AG08396 (cell line): ENCODE measurements around the gene NBR1.
"Not testable (repeated sequence)": the region's sequence is repeated elsewhere in the genome, so short reads cannot be mapped to it uniquely, and the experiment has no call there.

ENCODE experiments used
- DNase-seq: peaks from one replicate; pipeline ENCODE4 v3.0.0; 2012; ENCODE audit warnings: low spot score, mixed read lengths

NBR1 gene

DNA sequence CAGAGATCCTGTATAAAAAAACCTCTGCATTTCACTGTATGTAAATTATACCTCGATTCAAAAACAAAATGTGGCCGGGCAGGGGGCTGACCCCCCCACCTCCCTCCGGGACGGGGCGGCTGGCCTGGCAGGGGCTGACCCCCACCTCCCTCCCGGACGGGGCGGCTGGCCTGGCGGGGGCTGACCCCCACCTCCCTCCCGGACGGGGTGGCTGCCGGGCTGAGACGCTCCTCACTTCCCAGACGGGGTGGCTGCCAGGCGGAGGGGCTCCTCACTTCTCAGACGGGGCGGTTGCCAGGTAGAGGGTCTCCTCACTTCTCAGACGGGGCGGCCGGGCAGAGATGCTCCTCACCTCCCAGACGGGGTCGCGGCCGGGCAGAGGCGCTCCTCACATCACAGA is 11.8 kb upstream of the NBR1 start:
- not testable (repeated sequence) for DNase-seq

DNA sequence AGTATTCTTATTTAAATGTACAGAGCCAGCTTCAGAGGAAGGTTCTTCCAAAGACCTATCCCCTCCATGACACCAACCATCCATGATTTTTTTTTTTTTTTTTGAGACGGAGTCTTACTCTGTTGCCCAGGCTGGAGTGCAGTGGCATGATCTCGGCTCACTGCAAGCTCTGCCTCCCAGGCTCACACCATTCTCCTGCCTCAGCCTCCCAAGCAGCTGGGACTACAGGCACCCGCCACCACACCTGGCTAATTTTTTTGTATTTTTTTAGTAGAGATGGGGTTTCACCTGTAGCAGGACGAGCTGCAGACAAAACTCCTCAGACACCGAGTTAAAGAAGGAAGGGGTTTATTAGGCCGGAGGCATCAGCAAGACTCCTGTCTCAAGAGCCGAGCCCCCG is 11.1 kb upstream of the NBR1 start:
- not testable (repeated sequence) for DNase-seq

DNA sequence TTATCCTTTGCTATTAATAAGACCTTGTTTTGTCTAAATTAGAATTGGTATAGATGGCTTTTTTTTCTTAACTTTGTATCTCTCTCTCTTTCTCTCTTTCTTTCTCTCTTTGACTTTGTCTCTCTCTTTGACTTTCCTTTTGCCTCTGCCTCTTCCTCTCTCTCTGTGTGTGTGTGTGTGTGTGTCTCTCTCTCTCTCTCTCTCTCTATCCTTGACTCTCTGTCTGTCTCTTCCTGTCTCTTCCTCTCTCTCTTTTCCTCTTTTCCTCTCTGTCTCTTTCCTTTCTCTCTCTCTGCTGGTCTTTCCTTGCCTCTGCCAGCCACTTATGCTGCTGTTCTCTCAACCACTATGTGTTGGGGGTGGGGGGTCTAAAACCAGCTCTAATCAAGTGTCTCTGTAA is 5.0 kb upstream of the NBR1 start:
- not testable (repeated sequence) for DNase-seq

DNA sequence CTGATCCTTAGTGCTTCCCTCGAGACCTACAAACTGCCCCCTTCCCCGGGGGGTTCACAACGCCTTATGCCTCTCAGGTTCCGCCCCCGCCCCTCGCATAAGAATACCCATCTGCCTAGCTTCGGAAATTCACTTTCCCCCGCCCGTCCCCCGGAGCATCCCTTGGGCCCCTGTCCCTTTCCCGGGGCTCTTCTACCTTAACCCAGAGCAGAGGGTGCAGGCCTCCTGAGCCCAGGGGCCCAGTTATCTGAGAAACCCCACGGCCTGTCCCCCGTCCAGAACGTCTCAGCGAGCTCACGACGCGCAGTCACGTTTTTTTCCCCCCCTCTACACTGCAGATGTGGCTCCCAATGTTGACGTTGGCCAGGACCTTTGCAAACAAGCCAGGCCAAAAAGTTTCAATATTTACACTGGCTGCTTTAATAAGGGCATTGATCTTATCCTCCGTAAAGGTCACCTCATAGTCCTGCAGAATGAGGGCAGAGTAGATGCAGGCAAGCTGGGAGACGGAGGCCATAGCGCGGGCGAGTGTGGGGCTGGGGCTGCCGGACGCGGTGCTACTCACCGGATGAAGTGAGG is 1.4 kb upstream of the NBR1 start:
- DNase-seq: peak; percentile 27

DNA sequence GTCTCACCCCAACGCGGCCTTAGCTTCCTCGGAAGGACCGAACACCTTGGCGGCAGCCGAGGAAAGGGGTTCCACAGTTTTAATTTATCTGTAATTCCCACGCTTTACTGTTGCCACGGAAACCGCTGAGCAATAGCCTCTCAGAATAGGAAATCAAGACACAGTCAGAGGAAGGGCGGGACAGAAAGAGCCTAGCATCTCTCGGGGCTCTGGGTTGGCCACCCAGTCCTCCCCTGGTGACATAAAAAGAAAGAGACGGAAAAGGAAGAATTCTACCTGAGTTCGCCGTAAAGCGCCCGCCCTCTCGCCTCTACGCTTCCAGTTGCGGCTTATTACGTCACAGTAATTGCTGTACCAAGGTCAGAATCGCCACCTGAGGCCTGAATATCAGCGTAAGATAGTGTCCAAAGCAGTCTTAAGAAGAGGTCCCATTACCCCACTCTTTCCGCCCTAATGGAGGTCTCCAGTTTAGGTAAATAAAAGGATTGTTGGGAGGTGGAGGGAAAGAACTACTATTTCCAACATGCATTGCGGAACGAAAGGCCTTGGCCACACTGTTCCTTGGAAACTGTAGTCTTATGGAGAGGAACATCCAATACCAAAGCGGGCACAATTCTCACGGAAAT is 761 bp upstream of the NBR1 start:
- DNase-seq: peak; percentile 94

DNA sequence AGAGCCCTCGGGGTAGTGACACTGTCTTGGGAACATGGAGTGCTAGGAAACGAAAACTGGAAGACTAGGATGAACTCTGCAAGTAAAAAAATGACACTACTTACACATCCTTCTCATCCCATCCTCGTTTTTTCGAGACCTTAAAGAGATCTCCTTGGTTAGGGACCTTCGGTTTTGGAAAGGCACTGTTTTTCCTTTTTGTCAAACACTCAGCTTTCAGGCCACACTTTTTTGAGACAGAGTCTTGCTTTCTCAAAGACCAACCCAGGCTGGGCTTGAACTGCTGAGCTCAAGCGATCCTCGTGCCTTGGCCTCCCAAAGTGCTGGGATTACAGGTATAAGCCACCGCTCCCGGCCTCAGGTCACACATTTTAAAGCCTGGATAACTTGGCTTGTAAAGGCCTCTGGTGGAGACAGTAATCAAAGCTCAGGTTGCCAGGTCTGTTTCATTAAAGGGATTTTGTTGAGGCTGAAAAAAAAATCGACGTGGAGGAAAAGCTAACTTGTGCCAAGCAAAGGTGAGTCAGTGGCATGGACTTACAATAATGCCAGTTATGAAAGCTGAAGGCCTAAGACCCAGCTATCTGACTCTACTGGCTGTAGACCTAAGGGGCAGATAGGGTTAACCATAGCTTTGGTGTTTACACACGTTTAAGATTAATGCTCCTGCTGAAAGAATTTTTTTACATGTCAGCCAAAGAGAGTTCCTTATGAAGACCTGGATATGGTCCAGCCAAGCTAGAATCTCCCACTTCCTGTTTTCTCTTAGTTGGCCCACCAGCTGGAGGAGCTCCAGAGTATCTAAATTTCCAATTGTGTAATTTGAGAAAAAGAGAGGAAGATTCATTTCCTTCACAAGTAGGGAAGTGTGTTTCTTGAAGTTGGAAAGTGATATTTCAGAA is 823 bp downstream of the NBR1 start:
- peak; percentile 66 for DNase-seq

DNA sequence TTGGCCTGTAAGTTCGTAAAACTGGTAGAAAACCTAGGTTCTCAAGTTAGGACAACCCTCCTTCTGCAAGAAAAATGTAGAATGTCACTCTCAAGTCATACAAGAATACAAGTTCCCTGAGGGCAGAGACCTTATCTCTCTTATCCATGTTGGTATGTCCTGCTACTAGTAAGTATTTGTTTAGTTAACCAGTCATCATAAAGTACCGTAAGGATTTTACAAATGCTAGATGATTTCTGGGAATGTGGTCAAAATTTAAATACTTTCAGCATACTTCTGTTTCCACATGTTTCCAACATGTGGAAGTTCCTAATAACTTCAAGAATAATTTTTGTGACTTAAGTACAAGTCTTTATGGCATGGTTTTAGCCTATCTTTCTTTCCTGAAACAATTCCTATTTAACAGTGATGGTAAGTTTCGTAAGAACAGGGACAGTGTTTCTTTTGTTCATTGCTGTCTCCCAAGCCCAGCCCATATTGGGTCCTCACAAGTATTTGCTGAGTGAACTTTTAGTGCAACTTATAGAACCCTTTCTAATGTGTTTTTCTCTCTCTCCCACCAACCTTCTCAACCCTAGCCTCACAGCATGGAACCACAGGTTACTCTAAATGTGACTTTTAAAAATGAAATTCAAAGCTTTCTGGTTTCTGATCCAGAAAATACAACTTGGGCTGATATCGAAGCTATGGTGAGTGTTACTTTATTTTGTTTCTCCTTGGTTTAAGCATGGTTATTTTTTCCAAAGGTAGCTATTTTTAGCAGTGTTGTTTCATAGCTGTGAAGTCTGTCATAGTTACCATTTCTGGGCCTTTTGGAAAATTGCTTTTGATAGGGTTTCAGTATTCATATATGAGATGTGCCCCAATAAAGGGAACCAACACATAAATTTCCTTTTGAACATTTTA is 4.5 kb downstream of the NBR1 start:
- DNase-seq: no peak

DNA sequence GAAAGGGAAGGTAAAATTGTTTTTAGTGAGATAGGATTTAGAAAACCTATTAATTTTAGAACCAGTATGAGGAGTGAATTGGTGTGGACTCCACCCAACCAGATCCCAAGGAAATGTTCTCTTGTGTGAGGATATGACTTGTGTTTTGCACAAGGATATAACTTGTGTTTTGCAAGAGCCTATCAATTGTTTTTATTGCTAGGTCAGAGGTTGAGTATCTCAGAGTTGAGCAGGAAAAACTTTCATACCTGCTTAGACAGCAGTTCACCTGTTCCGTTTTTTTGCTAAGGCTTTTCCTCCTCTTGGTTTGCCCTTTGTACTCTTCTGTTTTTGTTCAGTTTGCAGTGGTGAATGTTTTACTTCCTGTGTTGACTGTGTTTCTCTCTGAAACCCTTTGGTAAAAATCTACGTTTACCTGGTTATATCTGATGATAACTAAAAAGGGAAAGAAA is 5.1 kb downstream of the NBR1 start:
- no peak for DNase-seq

DNA sequence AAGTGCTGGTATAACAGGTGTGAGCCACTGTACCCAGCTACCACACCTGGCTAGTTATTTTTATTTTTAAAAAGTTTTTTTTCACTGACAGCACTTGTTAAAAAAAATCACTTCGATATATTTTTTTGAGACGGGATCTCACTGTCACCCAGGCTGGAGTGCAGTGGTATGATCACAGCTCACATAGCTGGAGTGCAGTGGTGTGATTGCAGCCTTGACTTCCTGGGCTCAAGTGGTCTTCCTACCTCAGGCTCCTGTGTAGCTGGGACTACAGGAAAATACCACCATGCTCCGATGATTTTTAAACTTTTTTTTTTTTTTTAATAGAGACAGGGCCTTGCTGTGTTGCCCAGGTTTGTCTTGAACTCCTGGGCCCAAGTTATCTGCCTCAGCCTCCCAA is 12.9 kb downstream of the NBR1 start:
- no peak for DNase-seq

DNA sequence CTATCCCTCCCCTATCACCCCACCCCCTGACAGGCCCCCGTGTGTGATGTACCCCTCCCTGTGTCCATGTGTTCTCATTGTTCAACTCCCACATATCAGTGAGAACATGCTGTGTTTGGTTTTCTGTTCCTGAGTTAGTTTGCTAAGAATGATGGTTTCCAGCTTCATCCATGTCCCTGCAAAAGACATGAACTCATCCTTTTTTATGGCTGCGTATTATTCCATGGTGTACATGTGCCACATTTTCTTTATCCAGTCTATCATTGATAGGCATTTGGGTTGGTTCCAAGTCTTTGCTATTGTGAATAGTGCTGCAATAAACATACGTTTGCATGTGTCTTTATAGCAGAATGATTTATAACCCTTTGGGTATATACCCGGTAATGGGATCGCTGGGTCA is 15.6 kb downstream of the NBR1 start:
- not testable (repeated sequence) for DNase-seq

DNA sequence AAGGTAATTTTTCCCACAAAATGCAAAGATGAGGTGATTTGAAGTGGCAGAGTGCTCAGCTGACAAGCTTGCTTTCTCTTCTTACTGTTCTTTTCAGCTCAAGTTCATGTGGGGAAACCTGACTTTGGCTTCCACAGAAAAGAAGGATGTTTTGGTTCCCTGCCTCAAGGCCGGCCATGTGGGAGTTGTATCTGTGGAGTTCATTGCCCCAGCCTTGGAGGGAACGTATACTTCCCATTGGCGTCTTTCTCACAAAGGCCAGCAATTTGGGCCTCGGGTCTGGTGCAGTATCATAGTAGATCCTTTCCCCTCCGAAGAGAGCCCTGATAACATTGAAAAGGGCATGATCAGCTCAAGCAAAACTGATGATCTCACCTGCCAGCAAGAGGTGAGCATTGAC is 22.2 kb downstream of the NBR1 start:
- no peak for DNase-seq

DNA sequence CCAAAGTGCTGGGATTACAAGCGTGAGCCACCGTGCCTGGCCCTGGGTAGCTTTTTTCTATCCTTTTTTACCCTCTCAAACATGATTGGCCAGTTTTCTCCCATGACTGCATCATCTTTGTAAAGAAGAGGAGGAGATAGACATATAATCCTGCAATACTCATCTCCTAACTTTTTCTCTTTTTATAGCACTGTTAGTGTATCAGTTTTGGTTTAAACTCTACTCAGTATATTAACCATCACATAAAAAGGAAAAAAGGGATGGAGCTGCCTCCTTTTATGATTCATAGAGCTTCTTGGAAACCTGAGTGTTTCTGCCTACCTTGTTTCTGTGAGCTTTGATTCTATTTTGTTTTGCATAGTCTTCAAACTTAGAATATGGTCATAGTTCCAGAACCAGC is 28.6 kb downstream of the NBR1 start:
- DNase-seq: no peak

DNA sequence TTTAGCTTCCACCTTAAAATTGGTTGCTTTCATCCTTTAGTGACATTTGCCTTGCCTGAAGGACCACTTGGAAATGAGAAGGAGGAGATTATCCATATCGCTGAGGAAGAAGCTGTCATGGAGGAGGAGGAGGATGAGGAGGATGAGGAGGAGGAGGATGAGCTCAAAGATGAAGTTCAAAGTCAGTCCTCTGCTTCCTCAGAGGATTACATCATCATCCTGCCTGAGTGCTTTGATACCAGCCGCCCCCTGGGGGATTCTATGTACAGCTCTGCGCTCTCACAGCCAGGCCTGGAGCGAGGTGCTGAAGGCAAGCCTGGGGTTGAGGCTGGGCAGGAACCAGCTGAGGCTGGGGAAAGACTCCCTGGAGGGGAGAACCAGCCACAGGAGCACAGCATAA is 29.1 kb downstream of the NBR1 start:
- no peak for DNase-seq

DNA sequence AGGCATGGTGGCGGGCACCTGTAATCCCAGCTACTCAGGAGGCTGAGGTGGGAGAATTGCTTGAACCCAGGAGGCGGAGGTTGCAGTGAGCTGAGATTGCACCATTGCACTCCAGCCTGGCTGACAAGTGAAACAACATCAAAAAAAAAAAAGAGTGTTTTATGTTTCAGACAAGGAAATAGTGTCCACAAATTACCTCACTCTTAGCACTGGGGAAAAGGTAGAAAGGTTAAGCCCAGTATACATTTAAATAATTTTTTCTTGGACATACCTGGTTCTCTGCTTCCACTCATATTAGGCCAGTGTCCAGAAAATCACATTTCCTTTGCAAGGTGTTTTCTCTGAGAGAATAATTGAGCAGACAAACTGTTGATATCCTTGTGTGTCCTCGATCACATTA is 32.0 kb downstream of the NBR1 start:
- not testable (repeated sequence) for DNase-seq

DNA sequence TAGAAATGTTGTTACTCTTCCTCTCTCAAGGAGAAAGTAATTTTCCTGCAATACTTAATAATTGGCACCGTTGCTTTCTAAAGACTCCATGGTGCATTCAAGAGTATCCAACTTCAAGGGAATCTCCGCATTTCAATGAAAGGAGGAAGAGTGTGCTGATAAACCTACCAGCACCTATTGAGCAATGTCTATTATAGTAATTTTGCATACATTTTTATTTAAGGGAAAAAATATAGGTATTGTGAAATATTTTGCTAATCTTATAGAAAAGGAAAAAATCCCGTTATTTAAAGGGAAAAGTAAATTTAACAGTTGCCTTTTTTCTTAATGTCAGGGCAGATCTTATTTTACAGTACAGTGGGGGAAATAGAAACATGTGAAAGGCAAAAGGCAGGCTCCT is 39.6 kb downstream of the NBR1 start:
- DNase-seq: no peak

DNA sequence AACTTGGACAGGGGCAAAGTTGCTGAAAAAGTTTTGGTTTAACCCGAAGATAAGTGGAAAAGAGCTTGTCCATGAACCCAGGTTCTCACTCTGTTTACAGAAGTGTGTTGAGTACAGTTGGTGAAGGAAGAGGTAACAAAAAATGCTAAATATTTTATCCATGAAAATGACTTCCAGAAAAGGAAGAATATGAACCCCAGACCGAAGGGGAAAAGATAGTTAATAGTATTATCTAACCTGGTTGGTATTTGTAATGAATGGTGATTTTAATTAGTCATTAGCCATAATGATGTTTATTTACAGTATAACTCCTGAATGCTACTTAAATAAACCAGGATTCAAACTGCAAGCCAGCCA is 40.1 kb downstream of the NBR1 start:
- no peak for DNase-seq

DNA sequence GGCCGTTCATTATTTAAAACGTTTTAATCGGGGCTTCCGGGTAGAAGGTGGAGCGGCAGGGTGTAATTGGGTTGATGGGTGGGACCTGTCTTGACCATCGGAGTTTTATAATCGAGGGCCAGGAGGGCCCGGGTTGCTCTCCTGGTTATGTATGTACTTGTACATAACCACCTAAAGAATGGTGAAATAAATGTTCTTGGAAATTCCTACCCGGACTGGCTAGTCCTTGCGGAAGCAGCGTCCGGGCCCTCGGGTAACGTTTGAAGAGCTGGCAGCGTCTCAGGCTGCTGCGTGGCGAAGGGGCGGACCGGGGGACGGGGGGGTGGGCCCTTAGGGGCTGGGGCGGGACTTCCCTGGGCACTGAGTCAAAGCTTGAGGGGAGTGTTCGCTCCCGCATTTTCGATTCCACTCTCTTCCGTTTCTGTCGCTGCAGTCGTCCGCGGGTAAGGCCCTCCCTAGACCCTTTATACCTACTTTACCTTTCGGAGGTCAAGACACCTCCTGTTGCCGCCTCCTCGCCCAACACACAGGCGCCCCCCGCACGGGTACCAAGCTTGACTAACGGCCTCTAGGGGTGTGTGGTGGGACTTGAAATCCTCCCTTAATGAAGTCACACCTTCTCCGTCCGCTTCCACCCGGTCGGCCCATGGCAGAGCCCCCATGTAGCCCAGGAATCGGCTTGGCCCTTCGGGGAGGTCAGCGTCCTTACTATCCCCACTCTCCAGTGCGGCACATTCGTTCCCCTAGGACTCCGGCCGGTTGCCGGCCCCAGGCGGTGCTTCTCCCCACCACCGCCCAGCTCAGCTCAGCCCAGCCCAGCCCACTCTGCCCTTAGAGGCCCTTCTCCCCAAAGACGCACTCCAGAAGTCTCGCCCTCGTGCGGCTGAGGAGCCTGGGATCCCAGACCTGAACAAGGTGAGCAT is 40.7 kb downstream of the NBR1 start, which contains the start of gene TMEM106A:
Gene TMEM106A (plus strand): TSS at position 396 of the 923 bp plus-strand sequence. CDS start 1,167 bp downstream, outside the sequence.
- peak; percentile 96 for DNase-seq

DNA sequence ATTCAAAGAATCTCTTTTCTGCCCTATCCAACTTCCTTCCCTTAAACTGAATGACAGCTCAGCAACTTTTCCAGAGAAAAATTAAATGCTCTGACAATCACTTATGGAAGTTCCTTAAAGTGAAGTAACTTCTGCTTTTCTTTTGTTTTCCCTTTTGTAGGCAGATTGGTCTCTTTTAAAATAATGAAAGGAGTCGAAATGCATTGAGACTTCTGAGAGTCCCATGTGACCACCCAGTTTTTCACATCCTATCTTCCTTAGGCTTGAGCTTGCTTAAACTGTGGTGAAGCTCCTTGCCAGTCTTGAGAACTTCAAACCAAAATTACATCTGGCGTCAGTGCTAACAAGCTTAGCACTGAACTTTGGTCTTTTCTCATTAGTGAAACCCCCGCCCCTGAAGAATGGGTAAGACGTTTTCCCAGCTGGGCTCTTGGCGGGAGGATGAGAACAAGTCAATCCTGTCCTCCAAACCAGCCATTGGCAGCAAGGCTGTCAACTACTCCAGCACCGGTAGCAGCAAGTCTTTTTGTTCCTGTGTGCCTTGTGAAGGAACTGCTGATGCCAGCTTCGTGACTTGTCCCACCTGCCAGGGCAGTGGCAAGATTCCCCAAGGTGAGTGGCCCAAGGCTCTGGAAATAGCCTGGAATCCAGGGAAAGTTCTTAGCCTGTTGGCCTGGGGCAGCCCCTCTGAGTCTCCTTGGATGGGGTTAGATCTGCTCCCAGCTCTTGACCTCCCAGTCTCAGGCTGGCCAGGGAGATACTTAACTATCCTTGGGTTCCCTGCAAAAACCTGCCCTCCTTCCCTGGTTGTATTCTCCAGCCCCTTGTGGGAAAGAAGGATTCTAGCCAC is 41.9 kb downstream of the NBR1 start:
- no peak for DNase-seq

DNA sequence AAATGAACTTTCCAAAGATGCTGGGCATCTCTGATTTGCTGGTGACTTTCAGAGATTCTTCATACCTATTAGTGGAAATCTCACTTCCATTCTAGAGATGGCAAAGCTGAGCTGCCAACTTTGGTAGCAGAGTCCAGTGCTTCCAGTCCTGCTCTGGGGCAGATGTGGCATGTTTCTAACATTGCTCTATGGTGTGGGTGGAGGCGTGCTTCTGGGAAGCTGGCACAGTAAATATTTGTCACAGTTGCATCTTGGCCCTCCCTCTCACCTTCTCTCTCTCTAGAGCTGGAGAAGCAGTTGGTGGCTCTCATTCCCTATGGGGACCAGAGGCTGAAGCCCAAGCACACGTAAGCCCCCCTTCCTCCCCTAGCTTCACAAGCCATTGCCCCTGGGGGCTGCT is 42.5 kb downstream of the NBR1 start:
- DNase-seq: no peak

DNA sequence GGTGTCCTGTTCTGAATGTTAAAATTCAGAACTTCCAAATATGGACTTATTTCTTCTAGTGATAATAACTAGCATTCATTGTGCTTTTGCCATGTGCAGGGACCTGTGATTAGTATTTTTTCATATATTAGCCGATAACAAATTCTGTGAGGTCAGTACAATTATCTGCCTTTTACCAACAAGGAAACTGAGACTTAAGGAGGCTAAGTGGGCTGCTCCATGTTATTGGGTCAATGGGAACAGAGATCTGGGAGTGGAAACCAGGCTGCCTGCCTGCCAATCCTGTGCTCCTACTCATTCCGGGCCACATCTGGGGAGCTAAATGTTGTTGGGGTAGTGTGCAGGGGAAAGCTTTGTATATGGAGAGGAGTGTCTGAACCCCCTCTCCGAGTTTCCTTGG is 44.3 kb downstream of the NBR1 start:
- no peak for DNase-seq
